T follicular helper cell (primary cell): Measurements from ENCODE around the gene IWS1.
A peak's percentile ranks its signal among the peaks of the same experiment; 100 is the strongest.

Experiments used
- DNase-seq: peaks from one replicate; pipeline ENCODE4 v3.0.0-alpha.2; 2020; ENCODE audit warnings: low read depth

IWS1 gene

GRCh38 chr2:127498386-127498785 lies 27.9 kb downstream of the IWS1 start:
- DNase-seq = no peak

DNA sequence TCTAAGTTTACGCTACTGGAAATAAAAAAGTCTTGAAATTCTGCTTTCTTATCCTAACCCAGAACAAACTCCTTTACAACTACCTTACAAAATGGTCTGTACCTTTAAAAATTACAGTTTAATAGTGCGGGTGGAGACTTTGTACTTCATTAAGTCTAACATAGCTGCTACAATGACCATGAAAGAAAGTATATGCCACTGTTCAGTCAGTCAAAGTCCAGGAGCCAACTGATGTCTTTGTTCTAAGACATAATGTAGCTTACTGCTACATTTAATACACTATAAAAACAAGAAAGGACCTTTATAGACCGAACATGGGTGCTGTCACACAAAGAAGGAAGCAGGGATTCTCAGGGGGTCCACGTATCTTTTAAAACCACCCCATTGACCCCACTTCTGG lies 36.0 kb downstream of the IWS1 start:
- DNase-seq = no peak

DNA sequence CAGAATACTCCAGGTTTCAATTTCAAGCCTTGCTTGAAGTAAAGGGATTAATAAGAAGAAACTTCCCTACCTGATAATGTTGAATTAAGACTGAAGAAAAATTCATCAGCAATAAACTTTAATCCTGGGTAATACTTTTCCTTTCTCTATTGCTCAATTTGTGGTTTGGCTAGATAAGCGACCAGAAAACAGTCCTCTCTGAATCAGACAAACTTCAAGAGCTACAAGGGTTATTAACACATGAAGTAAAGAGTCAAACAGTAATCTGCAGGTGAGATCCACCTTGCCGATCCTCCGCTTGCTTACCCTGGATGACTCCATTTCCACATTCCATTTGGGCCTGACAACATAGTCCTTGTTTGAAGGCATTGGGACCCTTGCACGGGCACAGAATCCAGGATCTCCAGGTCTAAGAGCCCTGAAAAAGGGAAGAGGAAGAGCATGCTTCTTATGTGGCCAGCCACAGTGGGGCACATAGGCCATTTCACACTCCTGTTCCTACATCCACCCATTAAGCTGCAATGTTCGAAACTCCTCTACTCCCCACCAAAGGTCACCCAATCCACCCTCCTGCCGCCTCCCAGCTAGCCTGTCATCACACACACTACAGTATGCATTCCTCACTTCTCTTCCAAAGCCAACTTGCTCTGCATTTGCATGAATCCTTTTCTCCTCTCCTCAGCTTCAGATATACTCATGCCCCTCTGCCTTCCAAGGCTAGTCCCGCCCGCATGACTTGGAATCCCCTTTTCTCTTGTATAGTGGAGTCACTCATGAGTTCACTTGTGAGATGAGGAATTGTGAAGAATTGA lies 39.8 kb downstream of the IWS1 start:
- DNase-seq = no peak

DNA sequence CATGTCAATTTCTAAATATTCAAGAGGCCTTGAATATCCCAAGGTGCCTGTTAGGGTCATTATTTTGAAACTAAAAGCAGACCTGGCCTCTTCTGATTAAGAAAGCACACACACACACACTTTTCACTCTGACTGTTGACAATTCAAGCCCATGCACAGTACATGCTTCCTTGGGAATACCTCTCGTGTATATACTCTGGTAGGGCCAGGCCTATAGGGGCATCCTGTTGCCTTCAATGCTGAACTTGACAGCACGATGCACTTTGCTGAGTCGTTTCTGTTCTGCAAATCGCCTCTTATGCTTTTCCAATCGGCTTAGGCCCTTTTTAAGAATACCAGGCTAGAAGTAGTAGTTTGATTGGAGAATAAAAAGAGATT lies 40.6 kb downstream of the IWS1 start:
- DNase-seq = no peak

DNA sequence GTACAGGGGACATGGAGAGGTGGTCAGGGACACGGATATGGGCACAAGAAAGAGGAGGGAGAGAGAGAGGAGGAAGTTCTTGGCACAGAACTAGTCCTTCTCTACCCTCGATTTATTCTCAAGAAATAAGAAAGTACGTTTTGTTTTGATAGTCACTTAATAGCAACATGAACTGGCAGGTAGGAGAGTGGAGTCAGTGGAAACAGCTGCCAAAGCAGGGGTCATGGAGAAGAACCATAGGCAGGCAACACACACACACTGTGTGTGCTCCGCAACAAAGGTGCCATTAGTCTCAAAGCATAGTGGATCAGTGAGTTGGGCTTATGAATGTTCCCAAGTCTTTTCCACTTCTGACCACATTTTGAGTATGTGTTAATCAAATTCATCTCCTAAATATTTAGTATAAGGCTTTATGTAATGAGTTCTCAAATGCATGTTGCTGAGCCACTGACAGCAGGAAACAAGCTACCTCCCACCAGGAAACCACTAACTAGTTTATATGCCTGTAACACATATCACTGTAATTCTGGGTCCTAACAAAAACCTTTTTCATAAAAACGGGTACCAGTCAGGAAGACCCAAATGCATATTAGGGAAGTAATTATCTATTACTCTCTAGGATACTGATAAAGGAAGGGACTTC lies 41.1 kb downstream of the IWS1 start:
- DNase-seq = no peak

GRCh38 chr2:127482031-127482430 lies 44.3 kb downstream of the IWS1 start:
- no peak for DNase-seq

GRCh38 chr2:127479866-127480743 lies 46.2 kb downstream of the IWS1 start:
- no peak for DNase-seq

- no peak for DNase-seq
These were observed 47.0 kb downstream of the IWS1 start for GRCh38 chr2:127479219-127479825.

GRCh38 chr2:127475788-127476187 lies 50.5 kb downstream of the IWS1 start:
- DNase-seq = no peak

GRCh38 chr2:127472268-127472667 lies 54.0 kb downstream of the IWS1 start:
- no peak for DNase-seq

DNA sequence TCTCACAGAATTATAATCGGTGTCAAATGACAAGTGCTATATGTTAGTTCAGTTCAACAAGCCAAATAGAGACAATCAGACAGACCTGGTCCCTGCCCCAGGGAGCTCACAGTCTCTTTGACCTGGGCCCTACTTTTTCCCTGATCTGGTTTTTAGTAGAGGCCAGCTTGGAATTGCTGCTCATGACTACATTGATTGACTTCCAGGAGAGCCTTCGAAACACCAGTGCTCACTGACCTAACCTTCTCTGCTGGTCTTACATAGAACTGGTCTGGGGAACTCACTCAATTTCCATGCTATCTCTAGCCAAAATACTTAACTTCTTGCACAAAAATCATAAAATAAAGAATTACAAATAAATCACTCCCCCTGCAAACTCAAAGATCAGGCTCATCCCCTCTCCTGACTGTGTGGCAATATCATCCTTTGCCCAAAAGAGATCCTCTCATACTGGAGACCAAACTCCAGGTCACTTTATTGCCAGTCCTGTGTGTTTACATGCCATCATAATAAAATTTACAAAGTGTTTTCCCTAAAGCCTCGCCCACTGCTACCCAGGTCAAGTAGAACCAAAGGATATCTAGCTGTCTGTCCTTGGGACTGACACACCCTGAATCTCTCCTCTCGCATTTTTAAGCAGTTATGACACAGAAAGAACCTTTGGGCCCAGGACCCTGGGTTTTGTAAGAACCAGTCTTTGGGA lies 54.9 kb downstream of the IWS1 start:
- no peak for DNase-seq

DNA sequence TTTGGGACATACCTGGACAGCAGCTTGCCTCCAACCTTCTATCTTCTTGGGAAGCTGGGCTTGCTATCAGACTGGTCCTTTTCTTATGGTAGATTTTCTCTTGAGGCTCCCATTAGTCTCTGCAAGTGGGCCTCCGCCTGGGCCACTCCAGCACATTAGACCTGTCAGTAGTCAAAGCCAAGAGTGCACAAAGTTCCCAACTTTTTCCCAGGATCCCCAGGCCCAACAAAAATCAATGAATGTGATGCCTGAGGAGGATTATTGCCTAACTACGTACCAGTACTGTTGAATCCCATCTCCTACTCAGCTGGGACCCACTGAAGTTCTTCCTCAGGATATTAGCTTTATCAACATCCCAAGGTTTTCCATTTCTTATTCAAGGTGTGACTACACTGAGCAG lies 56.3 kb downstream of the IWS1 start:
- no peak for DNase-seq

DNA sequence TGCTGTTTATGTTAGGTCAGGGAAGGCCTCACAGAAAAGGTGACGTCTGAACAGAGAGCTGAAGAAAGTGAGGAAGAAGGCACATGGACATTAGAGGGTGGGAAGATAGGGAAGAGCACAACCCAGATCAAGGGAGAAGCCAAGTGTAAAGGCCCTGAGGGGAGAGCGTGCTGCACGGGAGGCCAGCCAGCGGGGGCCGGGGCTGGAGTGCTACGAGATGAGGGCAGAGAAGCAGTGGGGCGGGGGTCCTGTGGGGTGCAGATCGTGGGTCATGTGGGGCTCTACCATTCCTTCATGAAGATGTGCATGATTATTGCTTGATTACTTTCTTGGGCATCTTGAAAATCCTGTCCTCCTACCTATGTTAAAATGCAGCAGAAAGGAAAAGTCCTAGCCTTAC lies 57.2 kb downstream of the IWS1 start:
- no peak for DNase-seq

DNA sequence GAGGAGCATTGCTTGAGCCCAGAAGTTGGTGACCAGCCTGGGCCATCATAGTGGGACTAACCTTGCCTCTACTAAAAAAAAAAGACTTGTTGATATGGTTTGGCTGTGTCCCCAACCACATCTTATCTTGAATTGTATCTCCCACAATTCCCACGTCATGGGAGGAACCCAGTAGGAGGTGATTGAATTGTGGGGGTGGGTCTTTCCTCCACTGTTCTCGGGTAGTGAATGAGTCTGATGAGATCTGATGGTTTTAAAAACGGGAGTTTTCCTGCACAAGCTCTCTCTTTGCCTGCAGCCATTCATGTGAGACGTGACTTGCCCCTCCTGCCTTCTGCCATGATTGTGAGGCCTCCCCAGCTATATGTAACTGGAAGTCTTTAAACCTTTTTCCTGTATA lies 61.0 kb downstream of the IWS1 start:
- DNase-seq = no peak

- no peak for DNase-seq
These were observed 61.6 kb downstream of the IWS1 start for GRCh38 chr2:127464470-127465257.

- DNase-seq = no peak
These were observed 62.9 kb downstream of the IWS1 start for GRCh38 chr2:127463155-127463991.

DNA sequence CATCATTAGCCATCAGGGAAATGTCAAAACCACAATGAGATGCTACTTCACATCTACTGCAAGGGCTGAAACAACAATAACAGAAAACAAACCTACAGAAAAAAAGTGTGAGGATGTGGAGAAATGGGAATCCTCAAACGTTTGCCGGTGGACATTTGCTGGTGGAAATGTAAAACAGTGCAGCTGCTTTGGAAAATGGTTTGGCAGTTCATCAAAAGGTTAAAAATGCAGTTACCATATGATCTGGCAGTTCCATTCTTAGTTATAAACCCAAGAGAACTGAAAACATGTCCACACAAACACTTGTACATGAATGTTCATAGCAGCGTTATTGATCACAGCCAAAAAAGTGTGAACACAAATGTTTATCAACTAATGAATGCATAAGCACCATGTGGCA lies 63.8 kb downstream of the IWS1 start:
- DNase-seq = no peak

- no peak for DNase-seq
These were observed 69.3 kb downstream of the IWS1 start for GRCh38 chr2:127456960-127457359.

GRCh38 chr2:127455566-127456493 lies 70.5 kb downstream of the IWS1 start:
- peak; percentile 6 for DNase-seq
